HG02623 (cell line): ENCODE measurements around the gene ANKRD13B.

ENCODE experiments used
- ATAC-seq: cut with Tn5 transposase; IDR thresholded peaks from one replicate; pipeline ENCODE4 v1.9.1; 2021; ENCODE audit warnings: moderate library complexity; ENCODE audit not compliant: unreplicated experiment

Gene ANKRD13B

DNA sequence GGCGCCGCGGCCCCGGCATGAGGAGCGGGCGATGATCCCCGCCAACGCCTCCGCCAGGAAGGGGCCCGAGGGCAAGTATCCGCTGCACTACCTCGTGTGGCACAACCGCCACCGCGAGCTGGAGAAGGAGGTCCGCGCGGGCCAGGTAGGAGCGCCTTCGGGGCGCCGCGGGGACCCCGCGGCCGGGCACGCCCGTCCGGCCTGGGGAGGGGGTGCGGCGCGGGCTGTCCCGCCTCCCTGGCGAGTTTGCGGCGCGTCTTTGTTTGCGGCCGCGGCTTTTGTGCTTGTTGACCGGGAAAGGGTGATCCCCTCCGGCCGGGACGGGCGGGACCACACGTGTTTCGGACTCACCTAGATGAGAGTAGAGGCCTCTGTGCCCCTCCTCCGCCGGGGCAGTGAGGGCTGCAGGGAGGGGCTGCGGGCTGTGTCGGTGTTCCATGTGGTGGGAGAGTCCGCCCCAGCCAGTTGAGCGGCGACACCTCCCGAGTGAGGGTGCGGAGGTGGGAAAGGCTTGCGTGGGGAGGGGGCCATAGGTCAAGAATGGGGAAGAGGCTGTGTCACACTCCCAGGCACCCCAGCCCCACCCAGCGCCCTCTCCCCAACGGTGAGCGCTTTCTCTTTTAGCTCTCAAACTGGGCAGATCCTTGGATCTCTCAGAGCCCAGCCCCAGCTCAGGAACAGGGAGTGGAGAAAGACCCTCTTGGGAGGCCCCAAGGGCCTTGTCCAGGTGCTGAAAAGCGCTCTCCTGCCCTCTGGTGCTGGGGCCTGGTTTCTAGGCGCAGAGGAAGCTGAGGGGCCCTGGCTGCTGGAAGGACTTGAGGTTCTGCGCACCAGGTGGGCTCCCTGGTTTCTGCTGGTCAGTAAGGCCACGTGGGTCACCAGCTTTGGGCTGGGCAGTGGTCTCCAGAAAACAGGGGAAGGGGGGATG lies 923 bp downstream of the ANKRD13B start:
- ATAC-seq, result no peak

DNA sequence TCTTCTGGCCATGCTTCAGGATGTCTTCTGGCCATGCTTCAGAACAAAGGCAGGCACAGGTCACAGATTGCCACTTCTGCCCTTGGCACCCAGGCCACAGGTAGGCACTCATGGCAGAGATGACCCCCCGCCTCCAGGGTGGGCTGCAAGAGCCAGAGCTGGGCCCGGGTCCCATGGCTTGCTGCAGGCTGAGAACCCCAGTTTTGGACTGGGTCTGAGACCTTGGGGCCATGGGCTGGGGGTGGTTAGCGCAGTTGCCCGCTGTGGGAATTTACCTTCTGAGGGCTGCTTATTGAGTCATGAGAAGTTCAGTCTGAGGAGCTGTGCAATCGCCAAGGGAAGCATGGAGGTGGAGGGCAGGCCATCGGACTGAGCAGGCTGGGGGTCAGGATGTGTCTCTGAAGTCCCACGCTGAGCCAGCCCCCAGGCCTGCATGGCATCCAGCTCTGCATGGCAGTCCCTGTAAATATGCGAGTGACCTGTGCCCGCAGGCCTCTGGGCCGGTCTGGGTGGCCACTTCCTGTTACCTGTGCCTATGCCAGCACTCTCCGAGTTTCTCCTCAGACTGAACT lies 1.7 kb downstream of the ANKRD13B start:
- ATAC-seq, result no peak

DNA sequence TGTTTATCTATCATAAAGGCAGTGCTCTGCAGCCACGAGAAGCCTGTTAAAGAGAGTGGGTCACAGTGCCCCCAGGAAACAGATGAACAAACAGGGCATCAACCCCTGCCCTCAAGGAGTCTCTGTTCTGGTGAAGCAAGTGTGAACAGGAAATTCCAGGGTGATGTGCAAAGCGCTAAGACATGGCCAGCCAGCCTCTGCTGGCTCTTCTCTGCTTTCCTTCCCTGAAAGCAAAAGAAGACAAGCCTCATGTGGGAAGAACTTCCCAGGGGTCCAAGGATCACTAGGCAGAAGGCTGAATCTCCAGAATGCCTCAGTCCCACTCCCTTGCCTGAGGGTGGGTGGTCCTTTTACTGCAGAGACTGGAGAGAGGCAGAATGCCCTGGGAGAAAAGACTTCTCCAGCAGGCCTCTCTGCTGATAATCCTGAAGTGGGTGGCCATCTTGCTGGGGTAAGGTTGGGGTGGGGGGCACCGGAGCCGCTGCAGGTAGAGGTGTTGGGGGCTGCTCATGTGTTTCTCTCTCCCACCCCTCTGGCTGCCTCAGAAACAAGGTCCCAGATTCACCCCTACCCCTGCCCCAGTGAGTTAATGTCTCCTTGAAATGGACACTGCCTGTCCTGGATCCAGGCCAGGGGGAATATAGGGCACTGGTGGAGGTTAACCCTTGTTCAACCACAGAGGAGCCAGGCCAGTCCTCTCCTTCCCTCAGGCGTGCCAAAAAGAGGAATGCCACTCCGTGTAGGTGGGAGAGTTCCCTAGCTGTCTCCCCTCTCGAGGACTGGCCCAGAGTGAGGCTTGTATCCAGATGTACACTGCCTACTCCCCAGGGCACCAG lies 2.4 kb downstream of the ANKRD13B start:
- no peak for ATAC-seq

DNA sequence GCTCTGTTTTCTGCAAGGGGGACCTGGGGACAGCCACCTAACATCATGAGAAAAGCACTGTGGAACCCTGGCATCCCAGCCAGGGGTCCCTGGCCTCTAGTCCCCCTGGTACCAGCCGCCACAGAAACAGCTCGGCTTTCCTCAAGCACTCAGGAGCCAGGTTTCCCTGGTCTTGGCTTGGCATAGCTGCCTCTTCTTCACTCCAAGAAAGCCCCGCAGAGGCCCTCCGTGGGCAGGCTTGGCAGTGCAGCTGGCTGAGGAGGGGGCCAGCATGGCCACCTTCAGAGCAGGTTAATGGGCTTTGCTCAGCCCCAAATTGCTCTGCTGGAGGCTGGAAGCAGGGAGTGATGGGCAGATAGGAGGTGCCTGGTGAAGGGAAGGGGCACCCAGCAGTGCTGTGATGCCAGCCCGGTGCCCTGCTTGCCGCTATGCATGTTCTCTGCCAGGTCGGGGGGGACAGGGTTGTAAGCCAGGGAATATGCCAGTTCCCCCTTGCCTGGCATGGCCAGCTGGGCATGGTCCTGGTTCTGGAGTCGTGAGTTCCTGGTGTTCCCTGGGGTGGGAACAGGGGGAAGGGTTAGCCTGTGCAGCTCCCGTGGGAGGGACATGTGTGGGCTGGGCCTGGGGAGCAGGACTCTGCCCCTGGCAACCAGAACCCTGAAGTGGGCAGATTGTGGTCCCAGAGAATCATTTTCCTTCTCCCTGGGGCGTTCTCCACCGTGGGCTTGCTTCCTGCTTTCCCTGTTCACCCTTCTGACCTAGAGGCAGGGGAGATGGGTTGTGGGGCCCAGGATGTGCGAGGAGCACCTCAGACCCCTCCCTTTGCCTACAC lies 3.2 kb downstream of the ANKRD13B start:
- no peak for ATAC-seq

DNA sequence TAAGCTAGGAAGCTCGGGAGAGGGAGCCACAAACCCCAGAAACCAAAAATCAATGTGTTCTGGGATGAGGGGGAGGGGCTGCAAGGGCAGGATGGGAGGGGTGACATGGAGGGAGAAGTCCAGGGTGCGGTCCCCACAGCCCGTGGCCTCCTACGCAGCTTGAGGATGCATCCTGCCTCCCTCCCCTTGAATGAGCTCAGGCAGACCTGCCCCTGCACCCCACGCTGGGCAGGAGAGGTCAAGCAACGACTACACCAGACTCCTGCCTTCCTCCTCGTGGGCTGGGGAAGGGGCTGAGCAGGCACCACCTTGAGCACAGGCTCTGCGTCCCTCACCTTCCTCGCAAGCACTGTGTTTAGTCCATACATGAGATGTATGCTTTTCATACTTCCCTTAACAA lies 3.9 kb downstream of the ANKRD13B start:
- no peak for ATAC-seq

DNA sequence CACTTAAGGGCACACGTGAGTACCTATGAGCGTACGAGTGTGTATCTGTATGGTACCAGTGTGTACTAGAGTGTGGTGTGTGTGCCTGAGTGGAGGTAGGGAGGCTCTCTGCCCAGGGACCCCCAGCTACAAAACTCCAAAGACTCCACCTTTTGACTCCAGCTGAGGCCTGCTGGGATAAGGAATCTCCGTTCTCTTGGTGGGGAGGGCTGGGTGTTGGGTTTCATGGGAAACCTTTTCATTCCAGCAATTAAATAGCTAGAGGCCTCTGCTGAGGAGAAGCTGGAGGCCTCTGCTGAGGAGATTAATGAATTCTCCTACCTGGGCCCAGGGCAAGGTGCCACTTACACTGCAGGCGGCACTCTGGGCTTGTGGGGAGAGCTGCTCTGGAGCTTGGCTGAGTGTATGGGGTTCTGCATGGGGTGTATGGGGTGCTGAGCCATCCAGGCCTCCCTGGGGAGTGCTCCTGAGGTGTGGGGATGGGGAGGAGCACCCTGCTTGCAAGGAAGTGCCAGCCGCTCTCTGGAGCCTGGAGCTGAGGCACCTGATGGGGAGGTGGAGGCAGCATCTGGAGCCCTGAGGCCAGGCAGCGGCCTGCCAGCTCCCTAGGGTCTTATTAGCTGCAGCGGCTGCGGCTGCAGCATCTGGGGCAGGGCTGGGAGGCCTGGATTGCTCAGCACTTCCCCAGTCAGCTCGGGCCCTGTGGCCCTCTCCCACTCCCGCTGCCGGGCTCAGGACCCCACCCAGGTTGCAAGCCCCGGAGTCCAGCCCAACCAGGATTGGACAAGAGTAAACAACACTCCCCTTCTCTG lies 4.6 kb downstream of the ANKRD13B start:
- no peak for ATAC-seq

DNA sequence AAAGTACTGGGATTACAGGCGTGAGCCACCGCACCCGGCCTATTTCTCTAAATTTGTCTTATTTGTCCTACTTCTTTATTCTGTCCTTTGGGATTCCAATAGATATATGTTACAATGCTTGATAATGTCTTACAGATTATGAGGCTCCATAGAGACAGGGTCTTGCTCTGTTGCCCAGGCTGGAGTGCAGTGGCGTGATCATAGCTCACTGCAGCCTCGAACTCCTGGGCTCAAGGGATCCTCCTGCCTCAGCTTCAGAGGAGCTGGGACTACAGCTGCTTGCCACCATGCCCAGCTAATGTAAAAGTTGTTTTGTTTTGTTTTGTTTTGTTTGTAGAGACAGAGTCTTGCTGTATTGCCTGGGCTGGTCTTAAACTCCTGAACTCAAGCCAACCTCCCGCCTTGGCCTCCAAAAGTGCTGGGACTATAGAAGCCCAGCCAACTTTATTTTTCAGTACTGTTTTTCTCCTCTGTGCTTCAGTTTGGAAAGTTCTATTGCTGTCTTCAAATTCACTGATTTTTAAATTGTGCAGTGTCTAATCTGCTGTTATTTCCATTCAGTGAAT lies 10.3 kb downstream of the ANKRD13B start:
- no peak for ATAC-seq

DNA sequence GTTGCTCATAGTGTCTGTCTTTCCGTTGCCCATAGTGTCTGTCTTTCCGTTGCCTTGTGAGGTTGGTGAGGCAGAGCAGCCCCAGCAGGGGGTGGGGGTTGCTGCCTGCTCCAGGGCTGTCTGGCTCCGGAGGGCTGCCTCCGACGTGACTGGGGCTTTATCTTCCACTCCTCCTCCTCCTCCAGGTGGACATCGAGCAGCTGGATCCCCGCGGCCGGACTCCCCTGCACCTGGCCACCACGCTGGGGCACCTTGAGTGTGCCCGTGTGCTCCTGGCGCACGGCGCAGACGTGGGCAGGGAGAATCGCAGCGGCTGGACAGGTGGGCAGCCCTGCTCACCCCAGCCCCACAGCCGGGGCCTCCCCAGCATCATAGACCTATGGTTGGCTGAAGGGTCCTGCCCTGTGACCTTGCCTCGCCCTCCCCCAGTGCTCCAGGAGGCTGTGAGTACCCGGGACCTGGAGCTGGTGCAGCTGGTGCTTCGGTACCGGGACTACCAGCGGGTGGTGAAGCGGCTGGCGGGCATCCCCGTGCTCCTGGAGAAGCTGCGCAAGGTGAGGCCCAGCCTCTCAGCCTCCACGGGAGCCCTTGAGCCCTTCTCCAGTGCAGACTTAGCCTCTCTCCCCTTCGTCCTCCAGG lies 14.7 kb downstream of the ANKRD13B start:
- ATAC-seq, result no peak

DNA sequence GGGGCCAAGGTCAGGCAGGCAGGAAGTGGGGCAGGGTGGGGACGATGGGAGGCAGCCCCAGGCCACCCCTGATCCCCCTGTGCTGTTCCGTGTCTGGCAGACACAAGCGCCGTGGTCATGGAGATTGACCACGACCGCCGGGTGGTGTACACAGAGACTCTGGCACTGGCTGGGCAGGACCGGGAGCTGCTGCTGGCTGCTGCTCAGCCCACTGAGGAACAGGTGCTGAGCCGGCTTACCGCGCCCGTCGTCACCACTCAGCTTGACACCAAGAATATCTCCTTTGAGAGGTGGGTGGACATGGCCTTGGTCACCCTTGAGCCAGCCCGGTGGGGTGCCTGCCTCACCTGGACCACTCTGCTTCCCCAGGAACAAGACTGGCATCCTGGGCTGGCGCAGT lies 16.1 kb downstream of the ANKRD13B start:
- ATAC-seq, result no peak

DNA sequence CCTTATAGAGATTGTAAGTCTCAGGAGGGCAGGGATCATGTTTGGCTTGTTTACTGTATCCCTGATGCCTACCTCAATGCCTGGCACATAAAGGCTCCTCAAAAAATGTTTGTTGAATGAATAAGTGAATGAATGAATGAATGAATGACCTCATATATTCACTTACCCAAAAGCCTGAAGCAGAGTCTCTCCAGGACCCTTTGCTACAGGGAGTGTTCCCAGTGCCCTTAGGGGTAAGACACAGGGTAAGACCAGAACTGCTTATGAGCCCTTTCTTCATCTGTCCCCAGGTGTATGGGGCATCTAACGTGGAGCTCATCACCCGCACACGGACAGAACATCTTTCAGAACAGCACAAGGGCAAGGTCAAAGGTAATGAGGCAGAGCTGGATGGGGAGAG lies 17.5 kb downstream of the ANKRD13B start:
- no peak for ATAC-seq

DNA sequence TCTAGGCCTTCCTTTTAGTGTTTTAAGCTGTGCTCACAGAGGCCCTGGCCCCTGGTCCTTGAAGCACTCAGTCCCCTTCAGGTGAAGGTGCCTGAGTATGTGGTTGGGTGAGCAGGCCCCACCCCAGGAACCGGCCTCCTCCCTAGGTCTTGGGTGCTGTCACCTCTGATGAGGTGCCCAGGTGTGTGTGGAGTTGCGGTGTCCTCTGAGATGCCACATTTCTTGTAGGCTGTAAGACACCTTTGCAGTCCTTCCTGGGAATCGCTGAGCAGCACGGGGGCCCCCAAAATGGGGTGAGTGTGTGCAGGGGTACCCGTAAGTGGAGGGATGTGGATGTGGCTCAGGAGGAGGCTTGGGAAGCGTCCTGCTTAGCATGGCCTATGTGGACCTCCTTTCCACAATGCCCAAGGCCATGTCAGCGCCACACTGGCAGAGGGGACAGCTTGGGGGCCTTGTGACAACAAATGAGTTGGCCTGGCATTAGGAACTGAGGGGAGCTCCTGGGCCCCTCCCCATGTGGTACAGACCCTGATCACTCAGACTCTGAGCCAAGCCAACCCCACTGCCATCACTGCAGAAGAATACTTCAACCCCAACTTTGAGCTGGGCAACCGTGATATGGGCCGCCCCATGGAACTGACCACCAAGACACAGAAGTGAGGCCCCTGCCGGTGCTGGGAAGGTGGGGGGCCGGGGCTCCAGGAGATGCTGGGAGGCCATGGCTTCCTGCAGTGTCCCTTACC lies 18.6 kb downstream of the ANKRD13B start:
- no peak for ATAC-seq

DNA sequence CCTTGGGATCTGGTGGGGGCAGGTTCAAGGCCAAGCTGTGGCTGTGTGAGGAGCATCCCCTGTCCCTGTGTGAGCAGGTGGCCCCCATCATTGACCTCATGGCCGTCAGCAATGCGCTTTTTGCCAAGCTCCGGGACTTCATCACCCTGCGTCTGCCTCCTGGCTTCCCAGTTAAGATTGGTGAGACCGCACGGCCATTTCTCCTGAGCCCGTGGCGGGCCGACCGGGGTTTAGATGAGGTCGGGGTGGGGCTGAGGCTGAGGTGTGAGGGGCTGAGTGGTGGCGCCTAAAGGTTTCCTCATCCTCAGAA lies 19.1 kb downstream of the ANKRD13B start:
- no peak for ATAC-seq

DNA sequence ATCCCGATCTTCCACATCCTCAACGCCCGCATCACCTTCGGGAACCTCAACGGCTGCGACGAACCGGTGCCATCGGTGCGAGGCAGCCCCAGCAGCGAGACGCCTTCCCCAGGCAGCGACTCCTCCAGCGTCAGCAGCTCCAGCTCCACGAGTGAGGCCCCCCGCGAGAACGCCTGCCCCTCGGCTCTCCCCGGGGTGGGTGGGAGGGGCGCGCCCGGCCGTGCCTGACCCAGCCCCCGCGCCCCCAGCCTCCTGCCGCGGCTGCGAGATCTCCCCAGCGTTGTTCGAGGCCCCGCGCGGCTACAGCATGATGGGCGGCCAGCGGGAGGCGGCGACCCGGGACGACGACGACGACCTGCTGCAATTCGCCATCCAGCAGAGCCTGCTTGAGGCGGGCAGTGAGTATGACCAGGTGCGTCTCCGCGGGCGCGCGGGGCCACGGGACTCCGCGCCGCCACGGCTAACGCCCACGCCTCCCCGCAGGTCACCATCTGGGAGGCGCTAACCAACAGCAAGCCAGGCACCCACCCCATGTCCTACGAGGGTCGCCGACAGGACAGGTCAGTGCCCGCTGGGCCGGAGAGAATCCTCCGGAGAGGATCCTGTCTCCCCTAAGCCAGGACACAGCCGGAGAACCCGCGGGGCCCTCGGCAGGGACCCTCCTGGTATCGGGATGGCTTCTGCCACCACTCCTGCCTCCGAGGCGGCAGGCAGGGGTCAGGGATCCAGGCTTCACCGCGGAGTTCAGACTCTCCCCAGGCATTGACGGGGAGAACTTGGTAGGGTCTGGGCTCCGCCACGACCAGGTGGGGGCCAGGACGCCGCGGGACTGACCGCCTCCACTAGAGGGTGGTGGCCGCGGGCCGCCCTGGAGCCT lies 19.7 kb downstream of the ANKRD13B start:
- ATAC-seq, result no peak

DNA sequence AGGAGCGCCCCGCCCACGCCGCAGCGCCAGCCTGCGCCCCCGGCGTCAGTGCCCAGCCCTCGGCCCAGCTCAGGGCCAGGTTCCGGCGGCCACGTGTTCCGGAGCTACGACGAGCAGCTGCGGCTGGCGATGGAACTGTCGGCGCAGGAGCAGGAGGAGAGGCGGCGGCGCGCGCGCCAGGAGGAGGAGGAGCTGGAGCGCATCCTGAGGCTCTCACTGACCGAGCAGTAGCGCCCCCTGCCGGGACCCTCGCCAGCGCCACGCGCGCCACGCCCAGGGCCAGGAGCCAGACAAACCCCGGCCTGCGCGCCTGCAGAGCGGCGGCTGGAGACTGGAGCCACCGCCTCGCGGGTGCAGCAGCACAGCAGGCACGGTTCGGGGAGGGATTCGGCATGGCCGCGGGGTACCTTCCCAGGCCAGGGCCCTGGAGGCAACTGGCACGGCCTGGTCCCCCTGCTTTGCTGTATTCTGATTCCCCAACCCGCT lies 20.5 kb downstream of the ANKRD13B start:
- no peak for ATAC-seq

DNA sequence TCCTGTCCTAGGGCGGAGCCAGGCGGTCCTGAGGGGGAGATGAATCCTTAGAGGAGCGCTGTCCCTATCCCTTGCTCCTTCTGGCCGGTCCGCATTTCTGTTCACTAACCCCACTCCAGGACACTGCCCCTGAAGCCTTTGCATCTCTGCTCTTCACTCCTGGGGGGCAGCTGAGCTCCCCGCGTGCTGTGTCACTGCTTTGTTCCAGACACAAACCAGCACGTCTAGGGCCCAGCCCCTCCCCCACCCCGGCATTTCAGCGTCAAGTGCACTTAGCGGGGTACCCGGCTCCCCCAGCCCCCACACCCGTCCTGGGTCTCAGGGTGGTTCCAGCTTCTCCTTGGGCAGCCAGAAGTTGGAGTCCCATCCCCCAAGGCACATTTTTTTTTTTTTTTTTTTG lies 20.9 kb downstream of the ANKRD13B start:
- no peak for ATAC-seq

DNA sequence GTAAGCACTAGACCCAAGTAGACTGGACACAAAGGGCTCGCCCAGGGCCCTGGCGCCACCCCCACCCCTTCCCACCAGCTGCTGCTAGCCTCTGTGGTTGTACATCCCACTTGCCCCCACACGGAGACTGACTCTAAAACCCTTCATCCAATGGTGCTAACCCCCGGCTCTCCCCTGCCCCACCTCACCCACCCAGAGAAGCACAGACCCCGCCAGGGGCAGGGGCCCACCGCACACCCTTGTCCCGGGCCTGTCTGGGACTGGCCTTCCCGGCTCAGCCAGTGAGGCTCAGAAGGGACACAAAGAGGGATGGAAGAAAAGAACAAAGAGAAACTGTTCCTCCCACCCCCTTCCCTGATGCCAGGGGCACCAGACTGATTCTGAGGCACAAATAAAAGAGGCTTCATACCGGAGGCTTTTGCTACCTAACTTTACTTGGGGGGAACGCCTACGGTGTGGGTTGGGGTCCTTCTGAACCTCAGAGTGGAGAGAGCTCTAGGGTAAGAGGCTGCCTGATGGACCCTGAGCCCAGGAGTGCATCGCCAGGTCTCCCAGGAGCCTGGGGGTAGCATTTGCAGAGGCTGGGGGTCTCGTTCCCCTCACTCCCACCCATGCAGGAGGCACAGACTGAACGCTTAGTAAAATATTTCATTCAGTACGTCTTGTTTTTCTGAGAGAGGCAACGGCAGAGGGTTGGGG lies 21.6 kb downstream of the ANKRD13B start:
- ATAC-seq, result no peak

DNA sequence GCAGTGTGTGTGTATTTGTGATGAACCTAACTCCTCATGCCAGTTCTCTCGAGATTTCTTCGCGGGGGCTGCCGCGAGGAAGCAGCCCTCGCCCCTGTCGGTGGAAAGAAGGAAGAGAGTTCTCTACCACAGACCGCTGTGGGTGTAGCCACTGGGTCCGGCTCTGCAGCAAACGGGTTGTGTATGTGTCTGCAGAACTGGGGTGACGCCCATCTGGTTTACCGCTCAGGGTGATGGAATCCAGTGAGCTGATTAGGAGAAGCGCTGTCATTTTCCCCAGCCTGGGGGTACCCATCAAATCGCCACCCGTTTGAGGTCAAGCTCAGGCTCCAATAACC lies 22.1 kb downstream of the ANKRD13B start:
- ATAC-seq, result no peak
